Left lobe of liver (tissue), 2 donors: ENCODE results near the gene ITGB1. TPM values are rescaled to one million over a fixed set of nuclear protein-coding genes. Genes with fewer than 3 reads are reported as not detected.
A peak's percentile ranks its signal among the peaks of the same experiment; 100 is the strongest.
"Not testable (repeated sequence)": the region's sequence is repeated elsewhere in the genome, so short reads cannot be mapped to it uniquely, and the experiment has no call there.

ENCODE experiments used
- ATAC-seq: fragments of 200-7000 bp; cut with Tn5 transposase; one replicate; pipeline ENCODE4 v1.9.1; 2020; ENCODE audit warnings: mild to moderate bottlenecking, moderate library complexity
- DNase-seq: peaks from one replicate; pipeline ENCODE4 v3.0.0-alpha.2; 2020; ENCODE audit warnings: low spot score
- total RNA-seq: library from RNA; stranded (reverse); gene quantifications from one replicate; pipeline ENCODE4 v1.2.1, GENCODE V29; 2021
- donor health status: DM: no; HTN: no; CAD: no; lungs with moderate emphysema.
- donor health status: DM: no; HTN: yes; CAD: no.

Gene ITGB1
- total RNA-seq, 1 donor from 2014 or later = 142 TPM

GRCh38 chr10:32980558-32981468 lies 22.8 kb upstream of the ITGB1 start:
- peak; percentile 92 for DNase-seq
- ATAC-seq = peak; percentile 88

DNA sequence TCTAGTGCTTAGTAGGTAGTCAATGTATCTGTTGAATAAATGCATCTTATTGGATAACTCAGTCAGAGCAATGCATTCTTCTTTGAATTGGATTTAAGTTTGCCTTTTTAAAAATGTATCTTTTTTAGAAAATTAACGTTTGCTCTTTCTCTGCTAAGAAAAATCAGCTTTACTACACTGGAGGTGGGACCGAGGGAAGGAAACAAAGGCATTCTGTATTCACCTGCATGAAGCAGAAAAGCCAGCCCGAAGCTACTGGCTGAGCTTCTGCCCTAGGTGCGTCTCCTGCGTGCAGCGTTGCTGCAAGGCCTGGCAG lies 22.2 kb upstream of the ITGB1 start:
- DNase-seq = no peak
- no peak for ATAC-seq

DNA sequence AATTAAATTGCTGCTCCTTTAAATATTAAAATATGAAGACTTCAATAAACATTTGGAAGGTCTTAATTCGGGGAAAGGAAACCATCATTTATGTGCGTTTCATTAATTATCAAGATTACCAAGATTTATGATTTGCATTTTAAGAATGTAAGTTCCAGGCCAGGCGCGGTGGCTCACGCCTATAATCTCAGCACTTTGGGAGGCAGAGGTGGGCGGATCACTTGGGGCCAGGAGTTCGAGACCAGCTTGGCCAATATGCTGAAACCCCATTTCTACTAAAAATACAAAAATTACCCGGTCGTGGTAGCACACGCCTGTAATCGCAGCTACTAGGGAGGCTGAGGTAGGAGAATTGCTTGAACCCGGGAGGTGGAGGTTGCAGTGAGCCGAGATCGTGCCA lies 21.7 kb upstream of the ITGB1 start:
- not testable (repeated sequence) for DNase-seq, ATAC-seq

GRCh38 chr10:32979041-32979440 lies 21.0 kb upstream of the ITGB1 start:
- no peak for DNase-seq
- no peak for ATAC-seq

DNA sequence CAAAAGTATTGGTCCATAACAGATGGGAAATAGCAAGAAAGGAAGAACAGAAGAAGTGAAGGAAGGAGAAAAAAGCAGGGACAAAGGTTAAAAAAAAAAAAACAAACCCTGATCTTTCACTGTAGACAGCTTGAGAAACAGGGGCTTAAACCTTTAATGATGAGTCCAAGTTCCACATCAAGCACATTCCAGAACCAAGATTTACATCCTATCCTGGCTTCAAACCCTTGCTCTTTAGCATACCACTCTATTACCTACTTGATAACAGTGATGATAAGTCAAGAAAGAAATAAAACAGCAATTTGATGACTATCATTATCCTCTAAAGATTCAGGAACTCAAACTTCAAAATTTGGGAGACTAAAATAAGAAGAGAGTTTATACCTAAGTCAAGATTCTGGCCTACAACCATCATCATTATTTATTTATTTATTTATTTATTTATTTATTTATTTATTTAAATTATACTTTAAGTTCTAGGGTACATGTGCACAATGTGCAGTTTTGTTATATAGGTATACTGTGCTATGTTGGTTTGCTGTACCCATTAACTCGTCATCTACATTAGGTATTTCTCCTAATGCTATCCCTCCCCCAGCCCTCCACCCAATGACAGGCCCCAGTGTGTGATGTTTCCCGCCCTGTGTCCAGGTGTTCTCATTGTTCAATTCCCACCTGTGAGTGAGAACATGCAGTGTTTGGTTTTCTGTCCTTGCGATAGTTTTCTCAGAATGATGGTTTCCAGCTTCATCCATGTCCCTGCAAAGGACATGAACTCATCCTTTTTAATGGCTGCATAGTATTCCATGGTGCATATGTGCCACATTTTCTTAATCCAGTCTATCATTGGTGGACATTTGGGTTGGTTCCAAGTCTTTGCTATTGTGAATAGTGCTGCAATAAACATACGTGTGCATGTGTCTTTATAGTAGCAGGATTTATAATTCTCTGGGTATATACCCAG lies 20.1 kb upstream of the ITGB1 start:
- not testable (repeated sequence) for ATAC-seq, DNase-seq

DNA sequence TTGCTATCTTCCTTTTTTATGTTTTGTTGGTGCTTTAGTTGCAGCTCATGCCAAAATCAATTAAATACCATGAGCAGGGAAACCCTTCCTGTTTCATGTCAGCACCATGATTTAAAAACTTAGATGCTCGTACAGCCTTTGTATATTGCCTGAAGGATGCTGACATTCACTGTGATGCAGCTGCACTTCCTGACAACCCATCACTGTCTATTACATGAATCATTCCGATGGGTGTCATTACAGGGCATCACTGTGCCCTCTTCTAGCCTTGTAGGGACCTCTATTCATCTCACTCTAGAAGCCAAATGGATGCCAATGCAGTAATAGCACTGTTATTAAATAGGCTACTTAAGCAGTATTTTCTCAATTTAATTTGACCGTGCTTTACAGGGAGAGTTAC lies 18.3 kb upstream of the ITGB1 start:
- DNase-seq (no peak), ATAC-seq (no peak)

DNA sequence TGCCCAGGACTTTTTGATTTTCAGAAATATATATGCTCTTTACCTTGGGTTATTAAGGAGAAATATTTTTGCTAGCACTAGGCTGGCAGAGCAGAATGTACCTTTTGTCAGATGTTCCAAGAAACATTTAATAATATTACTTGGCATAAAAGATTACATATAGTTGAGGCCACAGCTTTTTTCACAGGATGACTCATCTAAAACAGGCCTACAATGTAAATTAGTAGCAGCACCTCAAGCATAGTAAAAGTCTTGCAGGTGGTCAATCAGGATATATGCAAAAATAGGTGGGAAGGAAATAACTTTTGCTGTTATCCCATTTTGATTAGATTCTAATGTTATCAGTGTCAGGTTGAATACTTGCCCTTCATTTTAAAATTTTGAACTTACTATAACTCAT lies 14.9 kb upstream of the ITGB1 start:
- no peak for DNase-seq
- no peak for ATAC-seq

DNA sequence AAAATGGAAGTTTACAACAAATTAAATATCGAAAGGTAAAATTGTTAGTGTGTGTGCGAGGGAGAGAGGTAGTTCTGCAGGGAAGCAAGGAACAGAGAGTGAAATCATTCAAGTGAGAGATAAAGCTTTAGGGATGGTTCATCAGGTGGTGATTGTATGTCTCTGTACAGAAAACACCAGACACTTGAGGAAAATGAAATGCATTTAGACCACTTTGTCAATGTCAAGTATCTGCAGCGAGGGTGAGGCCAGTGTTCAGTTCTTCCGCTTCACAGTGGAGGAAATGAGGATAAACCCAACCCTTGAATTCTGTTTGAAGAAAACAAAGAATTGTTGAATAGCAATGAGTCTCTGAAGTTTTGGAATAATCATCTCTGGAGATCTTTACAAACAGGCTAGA lies 14.4 kb upstream of the ITGB1 start:
- no peak for ATAC-seq

GRCh38 chr10:32971536-32972091 lies 13.6 kb upstream of the ITGB1 start:
- ATAC-seq (peak; percentile 98), DNase-seq (no peak)

More for the DNA sequence above, 14.4 kb upstream of the ITGB1 start:
- no peak for DNase-seq

- DNase-seq (no peak), ATAC-seq (no peak)
These were observed 12.9 kb upstream of the ITGB1 start for GRCh38 chr10:32970910-32971309.

DNA sequence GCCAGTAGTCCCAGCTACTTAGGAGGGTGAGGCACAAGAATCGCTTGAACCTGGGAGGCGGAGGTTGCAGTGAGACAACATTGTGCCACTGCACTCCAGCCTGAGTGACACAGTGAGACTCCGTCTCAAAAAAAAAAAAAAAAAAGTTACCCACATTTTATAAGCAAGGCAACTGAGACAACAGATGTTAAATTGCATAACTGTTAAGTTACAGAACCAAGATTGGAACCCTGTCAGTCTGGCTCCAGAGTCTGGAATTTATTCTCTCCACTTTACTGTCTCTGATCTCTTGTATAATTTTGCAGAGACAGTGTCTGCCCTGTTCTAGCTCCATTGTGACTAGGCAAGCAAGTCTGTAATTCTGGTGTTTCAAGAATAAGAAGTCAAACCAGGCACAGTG lies 6.2 kb upstream of the ITGB1 start:
- DNase-seq (no peak), ATAC-seq (no peak)

DNA sequence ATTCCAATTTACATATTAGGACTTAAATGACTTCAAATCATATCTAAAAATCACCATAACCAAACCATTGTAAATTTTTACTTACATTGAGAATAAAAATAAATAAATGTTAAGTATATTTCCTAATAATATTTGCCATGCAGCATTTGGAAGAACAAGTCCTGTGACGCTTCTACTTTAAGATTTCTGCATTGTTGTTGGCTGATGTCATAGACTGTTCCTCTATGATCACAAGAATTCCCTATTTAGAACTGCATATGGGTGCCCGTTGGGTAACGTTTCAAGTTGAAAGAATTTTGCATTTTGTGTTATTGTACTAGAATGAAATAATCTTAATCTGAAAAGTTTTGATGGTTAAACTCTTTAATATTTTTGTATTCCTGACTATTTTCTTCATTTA lies 5.1 kb upstream of the ITGB1 start:
- DNase-seq (no peak), ATAC-seq (no peak)

GRCh38 chr10:32962521-32962920 lies 4.5 kb upstream of the ITGB1 start:
- DNase-seq (no peak), ATAC-seq (no peak)

DNA sequence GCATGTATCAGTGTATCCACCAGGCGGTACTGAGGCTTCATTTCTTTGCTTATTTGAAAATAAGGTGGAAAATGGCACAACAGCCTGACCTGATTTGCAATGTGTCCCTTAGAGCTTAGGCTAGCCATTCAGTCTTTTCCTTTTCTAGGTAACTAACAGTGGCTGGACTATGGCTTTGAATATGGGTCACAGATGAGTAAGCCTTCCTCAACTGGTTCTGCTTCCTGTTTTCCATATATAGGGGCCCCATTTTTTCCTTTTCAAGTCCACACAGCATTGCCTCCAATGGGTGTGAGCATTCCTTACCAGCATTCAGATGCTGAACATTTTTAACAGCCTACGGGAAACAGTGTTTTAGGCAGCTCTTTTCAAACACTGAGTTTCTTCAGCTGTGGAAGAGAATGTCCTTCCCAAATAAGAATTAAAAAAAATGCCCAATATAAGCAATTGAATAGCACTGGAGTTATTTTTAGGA lies 3.9 kb upstream of the ITGB1 start:
- ATAC-seq = no peak
- DNase-seq = no peak

DNA sequence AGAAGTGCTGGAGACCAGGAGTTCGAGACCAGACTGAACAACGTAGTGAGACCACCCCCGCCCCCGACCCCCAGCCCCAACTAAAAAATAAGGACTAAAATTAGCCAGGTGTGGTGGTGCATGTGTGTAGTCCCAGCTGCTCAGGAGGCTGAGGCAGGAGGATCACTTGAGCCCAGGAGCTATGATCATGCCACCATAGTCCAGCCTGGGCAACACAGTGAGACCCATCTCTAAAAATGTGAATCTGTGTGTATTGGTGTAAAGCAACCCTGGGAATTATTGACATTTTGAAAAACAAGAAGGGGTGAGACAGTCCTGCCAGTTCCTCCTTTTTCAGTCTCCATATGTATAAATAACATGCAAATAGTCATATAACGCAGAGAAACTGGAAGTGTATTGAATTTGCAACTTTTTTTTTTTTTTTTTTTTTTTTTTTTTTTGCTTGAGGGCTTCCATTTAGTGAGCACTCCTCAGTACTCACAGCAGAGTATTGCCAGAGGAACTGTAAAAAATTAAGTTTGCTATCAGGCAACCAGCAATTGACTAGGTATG lies 3.4 kb upstream of the ITGB1 start:
- no peak for DNase-seq

GRCh38 chr10:32960022-32960421 lies 2.0 kb upstream of the ITGB1 start:
- ATAC-seq (no peak), DNase-seq (no peak)

More for the DNA sequence above, 3.4 kb upstream of the ITGB1 start:
- ATAC-seq = no peak

- DNase-seq = no peak
These were observed 1.2 kb upstream of the ITGB1 start for GRCh38 chr10:32959006-32959920.

GRCh38 chr10:32957341-32958084 lies 517 bp downstream of the ITGB1 start:
- peak; percentile 71 for DNase-seq
- ATAC-seq = peak; percentile 66

More at GRCh38 chr10:32959006-32959920, 1.2 kb upstream of the ITGB1 start:
- no peak for ATAC-seq
